ENCODE data around the gene BABAM2. TPM values are rescaled to one million over a fixed set of nuclear protein-coding genes. Genes with fewer than 3 reads are reported as not detected.

BABAM2 gene
- total and polyA plus RNA-seq, 3 experiments from 2014 or later, result 59.4 to 66.7 (median 65.6) TPM

DNA sequence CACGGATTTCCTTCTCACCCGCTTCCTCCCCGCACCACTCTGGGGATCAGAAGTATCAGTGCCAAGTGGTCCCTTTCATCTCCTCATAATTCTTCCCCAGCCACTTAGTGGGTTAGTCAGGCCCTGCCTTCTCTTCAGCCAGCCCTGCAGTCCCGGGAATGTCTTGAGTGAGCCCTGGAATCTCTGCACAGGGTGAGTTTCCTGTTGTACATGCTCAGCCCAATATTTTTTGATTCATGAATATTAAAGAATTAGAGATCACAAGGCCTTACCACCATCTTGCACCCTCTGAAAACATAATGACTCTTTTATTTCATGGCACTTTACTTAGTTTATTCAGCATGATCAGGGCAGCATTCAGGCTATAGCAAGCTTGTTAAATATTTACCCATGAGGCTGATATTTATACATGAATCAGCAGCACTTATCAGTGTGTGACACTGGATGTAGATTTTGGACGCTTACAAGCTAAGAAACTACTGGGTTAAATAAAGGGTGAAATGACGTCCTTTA lies 342.7 kb downstream of the BABAM2 start:
- Mint-ChIP-seq H3K36me3 (peaks cover 9 to 10% (median 10%) of the 10 kb centered on the region in 3 donors), H3K9me3 (no peaks in the 10 kb centered on the region), H3K4me3 (no peak overlapping the region), H3K27ac (peak overlapping the region in 1 of 8 donors; percentile 15), H3K4me1 (peaks cover 0 to 2% (median 0%) of the 10 kb centered on the region in 3 donors), H3K27me3 (peaks cover 0 to 1% of the 10 kb centered on the region in 2 donors)
- ChIA-PET POLR2A (no interaction called here), CTCF (no interaction called here)
- peaks cover 4% of the 10 kb centered on the region for H3K36me3 ChIP-seq (ENCODE audit: insufficient read depth, low read length)
- H3K4me1 ChIP-seq (ENCODE audit: insufficient read depth, low read length), result no peaks in the 10 kb centered on the region
- no peak for DNase-seq
- no peak overlapping the region for H3K27ac ChIP-seq (ENCODE audit: low read depth, low read length)
- H3K4me3 ChIP-seq (ENCODE audit: low read length), result no peak overlapping the region
- H3K27me3 ChIP-seq (ENCODE audit: insufficient read depth, low read length, poor library complexity, severe bottlenecking), result no peaks in the 10 kb centered on the region
- H3K9me3 ChIP-seq (ENCODE audit: low read length), result no peaks in the 10 kb centered on the region

DNA sequence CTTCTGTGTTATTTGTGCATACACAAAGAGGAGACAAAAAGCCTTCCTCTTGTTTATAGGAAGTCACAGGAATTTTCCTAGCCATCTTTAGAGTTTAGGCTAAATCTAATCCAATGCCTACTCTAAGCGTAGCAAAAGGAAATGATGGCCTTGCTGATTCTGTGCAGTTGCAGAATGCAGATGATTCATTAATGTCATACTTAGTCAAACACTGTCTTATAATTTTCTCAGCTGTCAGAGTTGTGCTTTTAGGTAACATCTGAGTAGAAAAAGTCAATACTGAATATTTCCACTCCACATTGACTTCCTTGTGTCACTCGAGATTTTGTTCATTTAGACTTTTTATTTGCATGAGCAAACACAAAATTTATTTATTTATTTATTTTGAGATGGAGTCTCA lies 344.3 kb downstream of the BABAM2 start:
- Mint-ChIP-seq H3K27ac (peak overlapping the region in 1 of 8 donors; percentile 36), H3K4me1 (no peaks in the 10 kb centered on the region), H3K27me3 (peaks cover 0 to 1% of the 10 kb centered on the region in 2 donors), H3K36me3 (peaks cover 10% of the 10 kb centered on the region in 3 donors), H3K4me3 (no peak overlapping the region), H3K9me3 (no peaks in the 10 kb centered on the region)
- no peak for DNase-seq
- POLR2A ChIA-PET, result no interaction called here
- Histone ChIP-seq H3K9me3 (ENCODE audit: low read length) (no peaks in the 10 kb centered on the region), H3K27ac (ENCODE audit: low read depth, low read length) (no peak overlapping the region), H3K36me3 (ENCODE audit: insufficient read depth, low read length) (peaks cover 4% of the 10 kb centered on the region), H3K4me1 (ENCODE audit: insufficient read depth, low read length) (no peaks in the 10 kb centered on the region), H3K4me3 (ENCODE audit: low read length) (no peak overlapping the region), H3K27me3 (ENCODE audit: insufficient read depth, low read length, poor library complexity, severe bottlenecking) (no peaks in the 10 kb centered on the region)
- CTCF ChIA-PET, result no interaction called here

DNA sequence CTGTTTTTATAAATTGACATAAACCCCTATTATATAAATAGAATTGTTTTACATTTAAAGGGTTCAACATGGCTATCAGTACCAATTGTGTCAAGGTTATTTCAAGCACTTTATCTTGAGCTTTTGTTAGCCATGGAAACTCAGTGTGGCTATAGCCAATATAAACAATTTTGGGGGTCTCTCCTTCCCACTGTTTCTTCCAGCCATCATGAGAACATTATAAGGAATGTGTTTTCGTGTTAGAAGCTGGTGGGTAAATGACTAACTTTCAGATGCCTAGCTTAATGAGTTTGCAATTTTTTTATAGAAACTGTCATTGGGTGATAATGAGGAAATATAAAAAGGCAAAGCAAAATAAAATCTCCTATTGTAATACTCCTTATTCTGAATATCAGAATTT lies 348.7 kb downstream of the BABAM2 start:
- Mint-ChIP-seq H3K27me3 (peaks cover 0 to 1% of the 10 kb centered on the region in 2 donors), H3K36me3 (peaks cover 6 to 24% (median 17%) of the 10 kb centered on the region in 3 donors), H3K4me1 (no peaks in the 10 kb centered on the region), H3K9me3 (no peaks in the 10 kb centered on the region), H3K4me3 (no peak overlapping the region), H3K27ac (no peak overlapping the region)
- Histone ChIP-seq H3K27me3 (ENCODE audit: insufficient read depth, low read length, poor library complexity, severe bottlenecking) (no peaks in the 10 kb centered on the region), H3K27ac (ENCODE audit: low read depth, low read length) (no peak overlapping the region), H3K9me3 (ENCODE audit: low read length) (no peaks in the 10 kb centered on the region), H3K4me1 (ENCODE audit: insufficient read depth, low read length) (no peaks in the 10 kb centered on the region), H3K36me3 (ENCODE audit: insufficient read depth, low read length) (peaks cover 4% of the 10 kb centered on the region), H3K4me3 (ENCODE audit: low read length) (no peak overlapping the region)
- ChIA-PET POLR2A (no interaction called here), CTCF (interaction anchor here (0.9 kb wide), 1 partner anchor 13 kb away, joined by 3 read pairs; no protein-coding TSS in a partner anchor)
- DNase-seq, result no peak

DNA sequence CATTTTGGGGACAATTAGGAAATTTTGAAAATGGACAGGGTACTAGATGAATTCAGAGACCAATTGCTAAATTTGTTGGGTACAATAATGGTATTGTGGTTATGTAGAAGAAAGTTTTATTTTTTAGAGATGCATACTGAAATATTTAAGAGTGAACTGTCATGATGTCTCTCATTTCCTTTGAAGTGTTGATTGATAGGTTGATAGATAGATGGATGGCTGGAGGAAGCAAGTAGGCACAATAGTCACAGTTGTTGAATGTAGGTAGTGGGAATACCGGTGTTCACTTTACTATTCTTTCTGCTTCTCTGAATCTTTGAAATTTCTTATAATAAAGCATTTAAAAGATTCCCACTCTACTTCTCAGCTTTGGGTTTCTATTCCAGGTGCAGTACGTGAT lies 350.4 kb downstream of the BABAM2 start:
- no peaks in the 10 kb centered on the region for H3K4me1 ChIP-seq (ENCODE audit: insufficient read depth, low read length)
- H3K27me3 Mint-ChIP-seq, result peaks cover 0 to under 1% of the 10 kb centered on the region in 2 donors
- H3K36me3 ChIP-seq (ENCODE audit: insufficient read depth, low read length), result peaks cover 4% of the 10 kb centered on the region
- no peaks in the 10 kb centered on the region for H3K9me3 Mint-ChIP-seq
- CTCF ChIA-PET, result no interaction called here
- no peaks in the 10 kb centered on the region for H3K4me1 Mint-ChIP-seq
- peaks cover 6 to 32% (median 16%) of the 10 kb centered on the region in 3 donors for H3K36me3 Mint-ChIP-seq
- H3K9me3 ChIP-seq (ENCODE audit: low read length), result no peaks in the 10 kb centered on the region
- no peak overlapping the region for H3K4me3 ChIP-seq (ENCODE audit: low read length)
- H3K27me3 ChIP-seq (ENCODE audit: insufficient read depth, low read length, poor library complexity, severe bottlenecking), result no peaks in the 10 kb centered on the region
- POLR2A ChIA-PET, result no interaction called here
- no peak for DNase-seq
- H3K27ac Mint-ChIP-seq, result no peak overlapping the region
- no peak overlapping the region for H3K27ac ChIP-seq (ENCODE audit: low read depth, low read length)
- no peak overlapping the region for H3K4me3 Mint-ChIP-seq

DNA sequence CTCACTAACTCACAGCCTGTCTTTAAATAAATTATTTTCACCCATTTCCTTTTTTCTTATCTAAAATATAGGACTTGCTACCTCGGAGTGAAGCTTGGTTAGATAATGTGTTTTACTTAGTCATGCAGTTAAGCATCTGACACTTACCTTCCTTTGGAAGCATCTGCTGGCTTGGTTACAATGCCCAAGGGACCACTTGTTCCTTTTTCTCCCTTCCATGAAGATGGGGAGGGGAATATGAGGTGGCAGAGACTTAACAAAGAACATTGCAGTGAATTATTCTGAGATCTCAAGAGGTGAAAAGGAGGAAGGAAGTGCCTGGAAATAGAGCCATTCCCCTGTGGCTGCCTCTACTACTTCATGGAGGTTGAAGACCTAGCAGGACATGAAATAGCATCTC lies 356.8 kb downstream of the BABAM2 start:
- Mint-ChIP-seq H3K4me1 (peaks cover 21 to 36% (median 33%) of the 10 kb centered on the region in 3 donors), H3K27me3 (no peaks in the 10 kb centered on the region), H3K36me3 (peaks cover 0 to 25% (median 2%) of the 10 kb centered on the region in 3 donors), H3K9me3 (no peaks in the 10 kb centered on the region), H3K27ac (peak overlapping the region in 7 of 8 donors; percentile 16 to 80 (median 48)), H3K4me3 (no peak overlapping the region)
- ChIA-PET CTCF (no interaction called here), POLR2A (no interaction called here)
- H3K9me3 ChIP-seq (ENCODE audit: low read length), result no peaks in the 10 kb centered on the region
- H3K4me1 ChIP-seq (ENCODE audit: insufficient read depth, low read length), result peaks cover 13% of the 10 kb centered on the region
- H3K4me3 ChIP-seq (ENCODE audit: low read length), result no peak overlapping the region
- no peak for DNase-seq
- H3K27me3 ChIP-seq (ENCODE audit: insufficient read depth, low read length, poor library complexity, severe bottlenecking), result no peaks in the 10 kb centered on the region
- H3K27ac ChIP-seq (ENCODE audit: low read depth, low read length), result no peak overlapping the region
- H3K36me3 ChIP-seq (ENCODE audit: insufficient read depth, low read length), result no peaks in the 10 kb centered on the region

DNA sequence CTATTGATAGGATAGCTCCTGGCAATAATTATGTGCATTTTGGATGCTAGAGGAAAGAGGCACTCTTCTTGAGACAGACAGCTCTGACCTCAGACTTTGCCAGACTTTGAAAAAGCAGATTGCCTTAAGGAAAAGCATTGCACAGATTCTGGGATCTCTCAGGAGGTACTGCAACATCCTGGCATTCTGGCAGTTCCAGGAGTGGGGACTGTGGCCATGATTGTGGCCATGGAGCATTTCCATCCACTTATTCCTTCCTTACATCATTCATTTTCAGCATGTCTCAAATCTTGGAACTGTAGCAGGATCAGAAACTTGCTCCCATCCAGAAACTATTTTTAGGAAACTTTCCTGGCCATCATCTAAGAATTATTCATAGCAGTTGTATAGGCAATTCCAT lies 357.2 kb downstream of the BABAM2 start:
- Histone ChIP-seq H3K4me1 (ENCODE audit: insufficient read depth, low read length) (peaks cover 16% of the 10 kb centered on the region), H3K36me3 (ENCODE audit: insufficient read depth, low read length) (no peaks in the 10 kb centered on the region), H3K4me3 (ENCODE audit: low read length) (no peak overlapping the region), H3K9me3 (ENCODE audit: low read length) (no peaks in the 10 kb centered on the region), H3K27ac (ENCODE audit: low read depth, low read length) (no peak overlapping the region), H3K27me3 (ENCODE audit: insufficient read depth, low read length, poor library complexity, severe bottlenecking) (no peaks in the 10 kb centered on the region)
- Mint-ChIP-seq H3K36me3 (peaks cover 0 to 24% (median 2%) of the 10 kb centered on the region in 3 donors), H3K4me3 (no peak overlapping the region), H3K27me3 (no peaks in the 10 kb centered on the region), H3K27ac (peak overlapping the region in 6 of 8 donors; percentile 16 to 80 (median 58)), H3K4me1 (peaks cover 26 to 40% (median 37%) of the 10 kb centered on the region in 3 donors), H3K9me3 (no peaks in the 10 kb centered on the region)
- POLR2A ChIA-PET, result no interaction called here
- no peak for DNase-seq
- CTCF ChIA-PET, result no interaction called here

DNA sequence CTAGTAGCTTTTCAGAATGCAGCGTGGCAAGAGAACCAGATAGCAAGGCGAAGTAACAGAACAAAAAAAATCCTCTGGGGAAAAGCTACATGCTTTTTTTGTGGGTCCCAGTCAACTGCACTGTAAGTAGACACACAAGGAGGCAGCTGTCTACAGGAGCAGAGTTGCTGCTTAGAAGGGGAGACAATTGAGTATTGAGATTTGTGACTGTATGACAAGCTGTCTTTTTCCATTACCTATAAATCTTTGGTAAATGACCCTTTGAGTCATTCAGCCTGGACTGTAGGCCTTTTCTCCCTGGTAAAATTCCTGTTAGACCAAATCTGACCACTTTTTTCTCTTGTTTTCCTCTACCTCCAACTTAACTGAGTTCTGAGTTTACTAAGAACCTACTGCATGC lies 358.0 kb downstream of the BABAM2 start:
- Histone ChIP-seq H3K27ac (ENCODE audit: low read depth, low read length) (no peak overlapping the region), H3K27me3 (ENCODE audit: insufficient read depth, low read length, poor library complexity, severe bottlenecking) (no peaks in the 10 kb centered on the region), H3K4me1 (ENCODE audit: insufficient read depth, low read length) (peaks cover 22% of the 10 kb centered on the region), H3K4me3 (ENCODE audit: low read length) (no peak overlapping the region), H3K36me3 (ENCODE audit: insufficient read depth, low read length) (no peaks in the 10 kb centered on the region), H3K9me3 (ENCODE audit: low read length) (no peaks in the 10 kb centered on the region)
- peaks cover 0 to 24% (median 4%) of the 10 kb centered on the region in 3 donors for H3K36me3 Mint-ChIP-seq
- ChIA-PET POLR2A (no interaction called here), CTCF (no interaction called here)
- peaks cover 30 to 48% (median 43%) of the 10 kb centered on the region in 3 donors for H3K4me1 Mint-ChIP-seq
- H3K27ac Mint-ChIP-seq, result peak overlapping the region in 6 of 8 donors; percentile 5 to 86 (median 57)
- no peaks in the 10 kb centered on the region for H3K27me3 Mint-ChIP-seq
- no peaks in the 10 kb centered on the region for H3K9me3 Mint-ChIP-seq
- no peak for DNase-seq
- H3K4me3 Mint-ChIP-seq, result no peak overlapping the region

DNA sequence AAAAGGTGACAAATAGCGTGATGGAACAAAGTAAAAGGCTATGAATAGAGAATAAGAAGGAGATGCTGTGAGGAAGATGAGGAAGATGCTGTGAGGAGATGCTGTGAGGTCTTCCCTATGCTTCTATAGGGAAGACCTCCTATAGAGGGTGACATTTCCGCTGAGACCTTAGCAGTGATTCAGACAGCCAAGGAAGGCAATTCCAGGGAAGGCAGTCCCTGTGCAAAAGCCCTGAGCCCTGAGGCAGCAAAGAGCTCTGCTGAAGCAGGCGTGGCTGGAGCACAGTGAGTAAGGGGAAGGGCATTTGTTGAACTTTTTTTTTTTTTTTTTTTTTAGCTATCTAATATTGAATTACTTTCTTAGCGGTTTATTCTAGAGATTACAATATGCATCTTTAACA lies 359.5 kb downstream of the BABAM2 start:
- no peak overlapping the region for H3K4me3 ChIP-seq (ENCODE audit: low read length)
- no peak for DNase-seq
- H3K9me3 ChIP-seq (ENCODE audit: low read length), result no peaks in the 10 kb centered on the region
- H3K9me3 Mint-ChIP-seq, result no peaks in the 10 kb centered on the region
- H3K27ac ChIP-seq (ENCODE audit: low read depth, low read length), result no peak overlapping the region
- no peaks in the 10 kb centered on the region for H3K27me3 ChIP-seq (ENCODE audit: insufficient read depth, low read length, poor library complexity, severe bottlenecking)
- H3K27ac Mint-ChIP-seq, result peak overlapping the region in 7 of 8 donors; percentile 11 to 92 (median 34)
- peaks cover 22% of the 10 kb centered on the region for H3K4me1 ChIP-seq (ENCODE audit: insufficient read depth, low read length)
- H3K4me3 Mint-ChIP-seq, result no peak overlapping the region
- no peaks in the 10 kb centered on the region for H3K36me3 ChIP-seq (ENCODE audit: insufficient read depth, low read length)
- peaks cover 0 to 20% (median 2%) of the 10 kb centered on the region in 3 donors for H3K36me3 Mint-ChIP-seq
- ChIA-PET POLR2A (interaction anchor here (0.7 to 1.1 kb wide), 2 partner anchors 9 to 132 kb away, joined by 4 to 8 read pairs; no protein-coding TSS in a partner anchor), CTCF (no interaction called here)
- no peaks in the 10 kb centered on the region for H3K27me3 Mint-ChIP-seq
- peaks cover 31 to 50% (median 48%) of the 10 kb centered on the region in 3 donors for H3K4me1 Mint-ChIP-seq

Data from CD8-positive, alpha-beta memory T cell (primary cell).